OCI-LY1 (cell line): Measurements from ENCODE around the gene SLC35B2.

Source experiments
- H2AFZ ChIP-seq: fragments of 200-600 bp; sonication (generic), shearing (Covaris generic); 2 replicates; pipeline ENCODE4 v1.6.0; 2014; ENCODE audit warnings: antibody characterized with exemption, mild to moderate bottlenecking, low read length
- H3F3A ChIP-seq: fragments of 200-600 bp; sonication (generic), shearing (Covaris generic); 2 replicates; pipeline ENCODE4 v1.6.0; 2014; ENCODE audit warnings: mild to moderate bottlenecking, antibody characterized with exemption, low read length, moderate library complexity; ENCODE audit not compliant: insufficient read depth
- H3K27ac ChIP-seq: fragments of 200-600 bp; sonication (generic); 2 replicates; pipeline ENCODE4 v1.5.1; 2014; ENCODE audit warnings: low read length, mixed run types, mild to moderate bottlenecking, low read depth; ENCODE audit not compliant: poor library complexity, severe bottlenecking
- H3K27me3 ChIP-seq: fragments of 200-600 bp; sonication (generic); 2 replicates; pipeline ENCODE4 v1.6.0; 2014; ENCODE audit warnings: antibody characterized with exemption, mild to moderate bottlenecking, low read length, moderate library complexity; ENCODE audit not compliant: insufficient read depth
- H3K36me3 ChIP-seq: fragments of 200-600 bp; sonication (generic); 2 replicates; pipeline ENCODE4 v1.6.1; 2014; ENCODE audit warnings: mild to moderate bottlenecking, antibody characterized with exemption, low read length, moderate library complexity, mixed read lengths; ENCODE audit not compliant: insufficient read depth
- H3K4me1 ChIP-seq: fragments of 200-600 bp; sonication (generic); 2 replicates; pipeline ENCODE4 v1.5.1; 2014; ENCODE audit warnings: mild to moderate bottlenecking, low read length, moderate library complexity; ENCODE audit not compliant: insufficient read depth, severe bottlenecking
- H3K4me2 ChIP-seq: fragments of 200-600 bp; sonication (generic), shearing (Covaris generic); 2 replicates; pipeline ENCODE4 v1.6.1; 2014; ENCODE audit warnings: low read length
- H3K4me3 ChIP-seq: fragments of 200-600 bp; sonication (generic); 2 replicates; pipeline ENCODE4 v1.5.1; 2014; ENCODE audit warnings: low read length, low read depth, mild to moderate bottlenecking, mixed read lengths; ENCODE audit not compliant: poor library complexity, severe bottlenecking
- H3K79me2 ChIP-seq: fragments of 200-600 bp; shearing (Covaris generic); 2 replicates; pipeline ENCODE4 v1.6.1; 2016; ENCODE audit warnings: mixed run types, low read length, mixed read lengths; ENCODE audit not compliant: insufficient read depth
- H3K9ac ChIP-seq: fragments of 200-600 bp; sonication (generic), shearing (Covaris generic); 2 replicates; pipeline ENCODE4 v1.6.1; 2014; ENCODE audit warnings: mild to moderate bottlenecking, low read length, mixed read lengths
- H3K9me2 ChIP-seq: fragments of 200-600 bp; sonication (generic), shearing (Covaris generic); 2 replicates; pipeline ENCODE4 v1.6.1; 2014; ENCODE audit warnings: low read depth, mild to moderate bottlenecking, low read length, mixed read lengths
- H3K9me3 ChIP-seq: fragments of 200-600 bp; shearing (Covaris generic); 2 replicates; pipeline ENCODE4 v1.6.1; 2014; ENCODE audit warnings: low read length, mixed read lengths
- H4K20me1 ChIP-seq: fragments of 200-600 bp; sonication (generic), shearing (Covaris generic); 2 replicates; pipeline ENCODE4 v1.6.0; 2016; ENCODE audit warnings: mild to moderate bottlenecking, low read length; ENCODE audit not compliant: insufficient read depth
- CTCF ChIP-seq: fragments of 200-600 bp; sonication (generic), shearing (Covaris generic); IDR thresholded peaks from 2 replicates; pipeline ENCODE4 v1.5.1; 2017; ENCODE audit warnings: mild to moderate bottlenecking, antibody characterized with exemption, low read length, moderate library complexity, mixed read lengths
- EZH2 ChIP-seq: fragments of 200-600 bp; sonication (generic), shearing (Covaris generic); IDR thresholded peaks from 2 replicates; pipeline ENCODE4 v1.8.0; 2017; ENCODE audit warnings: borderline replicate concordance, mixed run types, mild to moderate bottlenecking, antibody characterized with exemption, low read length, moderate library complexity, mixed read lengths

SLC35B2 gene

GRCh38 chr6:44301782-44302564 is 44.6 kb upstream of the SLC35B2 start:
- Histone ChIP-seq H3K4me1 (no peaks in the 10 kb centered on the region), H3K79me2 (no peaks in the 10 kb centered on the region), H3K9me2 (no peaks in the 10 kb centered on the region), H2AFZ (no peak overlapping the region), H3K27me3 (no peaks in the 10 kb centered on the region), H3K9ac (no peak overlapping the region), H3F3A (no peaks in the 10 kb centered on the region), H3K36me3 (peaks cover 64% of the 10 kb centered on the region), H3K4me2 (no peak overlapping the region), H3K4me3 (no peak overlapping the region), H3K9me3 (no peaks in the 10 kb centered on the region), H3K27ac (no peak overlapping the region), H4K20me1 (no peaks in the 10 kb centered on the region)
- no peak for TF ChIP-seq EZH2
- TF ChIP-seq CTCF = no peak

- H3K9me3 ChIP-seq = no peaks in the 10 kb centered on the region
- no peaks in the 10 kb centered on the region for H4K20me1 ChIP-seq
- no peaks in the 10 kb centered on the region for H3K27me3 ChIP-seq
- no peaks in the 10 kb centered on the region for H3K79me2 ChIP-seq
- TF ChIP-seq CTCF (no peak), EZH2 (no peak)
- H3K4me3 ChIP-seq = no peak overlapping the region
- H3F3A ChIP-seq = no peaks in the 10 kb centered on the region
- no peak overlapping the region for H3K27ac ChIP-seq
- no peaks in the 10 kb centered on the region for H3K4me1 ChIP-seq
- H2AFZ ChIP-seq = no peak overlapping the region
- H3K4me2 ChIP-seq = no peak overlapping the region
- no peak overlapping the region for H3K9ac ChIP-seq
- no peaks in the 10 kb centered on the region for H3K9me2 ChIP-seq
- peaks cover 56% of the 10 kb centered on the region for H3K36me3 ChIP-seq
Measured at GRCh38 chr6:44301106-44301505, 43.8 kb upstream of the SLC35B2 start.

- no peaks in the 10 kb centered on the region for H3F3A ChIP-seq
- H3K27ac ChIP-seq = no peak overlapping the region
- no peak overlapping the region for H3K4me2 ChIP-seq
- H3K79me2 ChIP-seq = no peaks in the 10 kb centered on the region
- no peaks in the 10 kb centered on the region for H3K27me3 ChIP-seq
- no peak overlapping the region for H2AFZ ChIP-seq
- peaks cover 49% of the 10 kb centered on the region for H3K36me3 ChIP-seq
- H3K9me3 ChIP-seq = no peaks in the 10 kb centered on the region
- TF ChIP-seq EZH2 (no peak), CTCF (no peak)
- no peaks in the 10 kb centered on the region for H4K20me1 ChIP-seq
- no peak overlapping the region for H3K4me3 ChIP-seq
- no peaks in the 10 kb centered on the region for H3K4me1 ChIP-seq
- no peaks in the 10 kb centered on the region for H3K9me2 ChIP-seq
- H3K9ac ChIP-seq = no peak overlapping the region
Measured at GRCh38 chr6:44300292-44300823, 43.0 kb upstream of the SLC35B2 start.
